Endothelial cell of umbilical vein (primary cell): ENCODE measurements around the gene TMEM164. TPM values are rescaled to one million over a fixed set of nuclear protein-coding genes. Genes with fewer than 3 reads are reported as not detected.
"Not testable (repeated sequence)": the region's sequence is repeated elsewhere in the genome, so short reads cannot be mapped to it uniquely, and the experiment has no call there.

Experiments used
- BruUV-seq: library from RNA; stranded (reverse); fragments of 400-500 nt; replicated peaks from 2 replicates; lab custom pipeline; 2021; lab: Mats Ljungman, UMichigan
- CTCF ChIA-PET: fragments of 300-600, 350-600 bp; sonication (Branson Sonifier 250); formaldehyde crosslinking; loops from one replicate; lab custom pipeline; 2021; ENCODE audit warnings: antibody characterized with exemption, inconsistent platforms; lab: Charles Lee
- POLR2A ChIA-PET: fragments of 300-600, 350-600 bp; sonication (Branson Sonifier 250); formaldehyde crosslinking; loops from one replicate; lab custom pipeline; 2021; ENCODE audit warnings: antibody characterized with exemption, inconsistent platforms; lab: Charles Lee
- DNase-seq: peaks from one replicate; pipeline ENCODE4 v3.0.0-alpha.2; 2011; ENCODE audit warnings: low read depth, low spot score
- FAIRE-seq: peaks from 2 replicates; lab custom pipeline; 2011; peaks lifted over from hg19 to GRCh38; lab: Jason Lieb, UNC
- H2AFZ ChIP-seq: 2 replicates; pipeline ENCODE4 v1.6.0; 2012; ENCODE audit warnings: low read depth, low read length, control low read depth, inconsistent platforms
- H3K27ac ChIP-seq: 2 replicates; pipeline ENCODE4 v1.5.1; 2011; ENCODE audit warnings: low read depth, mild to moderate bottlenecking, control low read depth, low read length, moderate library complexity; ENCODE audit not compliant: insufficient read depth
- H3K27me3 ChIP-seq, 2 experiments: 2 replicates each; pipeline versions ENCODE4 v1.6.0 to v1.6.1; 2011; ENCODE audit warnings: low read length in 2 of 2, mixed read lengths in 1 of 2; ENCODE audit not compliant: control insufficient read depth in 2 of 2, insufficient read depth in 2 of 2
- H3K36me3 ChIP-seq, 2 experiments: 2 replicates in 1 of 2; 3 replicates in 1 of 2; pipeline ENCODE4 v1.5.1; 2011; ENCODE audit warnings: low read length in 2 of 2, mild to moderate bottlenecking in 1 of 2, moderate library complexity in 1 of 2; ENCODE audit not compliant: control insufficient read depth in 2 of 2, insufficient read depth in 2 of 2; ENCODE audit errors: extremely low read depth in 1 of 2
- H3K4me1 ChIP-seq: 3 replicates; pipeline ENCODE4 v1.5.1; 2011; ENCODE audit warnings: mild to moderate bottlenecking, low read length; ENCODE audit not compliant: control insufficient read depth, insufficient read depth; ENCODE audit errors: extremely low read depth
- H3K4me2 ChIP-seq: 2 replicates; pipeline ENCODE4 v1.6.1; 2011; ENCODE audit warnings: low read length, control low read depth, mixed read lengths; ENCODE audit not compliant: insufficient read depth
- H3K4me3 ChIP-seq, 3 experiments: fragments of 200-600 bp in 1 of 3; sonication (generic), shearing (Covaris generic) in 1 of 3; replicated peaks in 1 of 3; 2 replicates each; pipeline ENCODE4 v1.5.1; 2011 to 2016; ENCODE audit warnings: control low read depth in 3 of 3, low read length in 3 of 3, mild to moderate bottlenecking in 2 of 3, inconsistent platforms in 1 of 3, low read depth in 1 of 3, moderate library complexity in 1 of 3; ENCODE audit not compliant: insufficient read depth in 1 of 3
- H3K79me2 ChIP-seq: 2 replicates; pipeline ENCODE4 v1.6.0; 2012; ENCODE audit warnings: low read length, inconsistent platforms; ENCODE audit not compliant: control insufficient read depth, insufficient read depth
- H3K9ac ChIP-seq: replicated peaks from 2 replicates; pipeline ENCODE3; 2011; ENCODE audit warnings: low read length, control low read depth; ENCODE audit not compliant: insufficient read depth; ENCODE audit errors: extremely low read depth
- H3K9me1 ChIP-seq: replicated peaks from 3 replicates; pipeline ENCODE4 v1.6.0; 2011; ENCODE audit warnings: mild to moderate bottlenecking, low read length; ENCODE audit not compliant: control insufficient read depth, insufficient read depth; ENCODE audit errors: extremely low read depth
- H3K9me3 ChIP-seq: replicated peaks from 2 replicates; pipeline ENCODE4 v1.5.1; 2012; ENCODE audit warnings: low read length, inconsistent platforms; ENCODE audit not compliant: control insufficient read depth, insufficient read depth
- H4K20me1 ChIP-seq: replicated peaks from 2 replicates; pipeline ENCODE3; 2011; ENCODE audit warnings: mild to moderate bottlenecking, low read length; ENCODE audit not compliant: control insufficient read depth, insufficient read depth; ENCODE audit errors: extremely low read depth
- EZH2 ChIP-seq: IDR thresholded peaks from 2 replicates; pipeline ENCODE4 v1.6.1; 2012; ENCODE audit warnings: borderline replicate concordance, low read depth, mild to moderate bottlenecking, moderate library complexity, low read length, inconsistent platforms; ENCODE audit not compliant: severe bottlenecking
- FOS ChIP-seq: IDR thresholded peaks from 2 replicates; pipeline ENCODE4 v1.6.1; 2011; ENCODE audit warnings: mild to moderate bottlenecking, low read length, moderate library complexity, borderline replicate concordance; ENCODE audit not compliant: insufficient read depth
- GATA2 ChIP-seq: IDR thresholded peaks from 2 replicates; pipeline ENCODE4 v1.7.0; 2011; ENCODE audit warnings: low read depth, mild to moderate bottlenecking, moderate library complexity, mixed read lengths, low read length; ENCODE audit not compliant: insufficient read length, insufficient read depth
- JUN ChIP-seq: IDR thresholded peaks from 2 replicates; pipeline ENCODE4 v1.6.1; 2011; ENCODE audit warnings: borderline replicate concordance, low read depth; ENCODE audit not compliant: insufficient read length, insufficient read depth
- MYC ChIP-seq: IDR thresholded peaks from one replicate; pipeline ENCODE4 v1.6.1; 2011; ENCODE audit warnings: mild to moderate bottlenecking, low read depth, low read length
- POLR2A ChIP-seq: IDR thresholded peaks from 2 replicates; pipeline ENCODE4 v1.6.1; 2012; ENCODE audit warnings: low read depth, mild to moderate bottlenecking, control low read depth, low read length
- POLR2AphosphoS5 ChIP-seq: IDR thresholded peaks from 2 replicates; pipeline ENCODE4 v1.6.1; 2012; ENCODE audit warnings: low read depth, mild to moderate bottlenecking, control low read depth, low read length, moderate library complexity; ENCODE audit not compliant: insufficient read depth
- dilution Hi-C: fragments of 300-500 bp; cut with MboI; formaldehyde crosslinking; loops from one replicate; pipeline ENCODE4 v1.15.0; 2019; ENCODE audit warnings: low sequenced_read_pairs; ENCODE audit not compliant: extremely low pct_ligation_motif_present
- intact Hi-C: fragments of 100-400 bp; cut with micrococcal nuclease; formaldehyde crosslinking; loops from one replicate; pipeline ENCODE4 v1.10.0; 2022
- polyA plus RNA-seq, 4 experiments: library from polyadenylated mRNA; depleted of rRNA in 3 of 4; stranded (reverse) in 3 of 4; unstranded in 1 of 4; fragments of >200 nt; gene quantifications; 2 replicates each; pipeline versions ENCODE4 v1.2.1 to v1.2.3, GENCODE V29; 2011 to 2012; ENCODE audit warnings: missing spikeins in 1 of 4
- total RNA-seq: library from RNA; stranded (reverse); gene quantifications from 2 replicates; pipeline ENCODE4 v1.2.3, GENCODE V29; 2021
- TF ChIP-seq, protein P1 (sequence below), 2 donors: IDR thresholded peaks; 1 replicate in 1 of 2; 2 replicates in 1 of 2; pipeline ENCODE4 v1.5.1; 2011; ENCODE audit warnings: low read length in 2 of 2, mild to moderate bottlenecking in 2 of 2, moderate library complexity in 2 of 2, control low read depth in 1 of 2, inconsistent platforms in 1 of 2, low read depth in 1 of 2; ENCODE audit not compliant: insufficient read depth in 1 of 2; ENCODE audit errors: extremely low read depth in 1 of 2
- TF ChIP-seq, protein P2 (sequence below): IDR thresholded peaks from 2 replicates; pipeline ENCODE4 v1.6.1; 2011; ENCODE audit not compliant: insufficient read depth, insufficient read length

TMEM164 gene
- total and polyA plus RNA-seq, 2 donors (not counting 3 experiments of a cell fraction or from before 2014, with no cell fraction given) = 12.8 to 22.2 TPM

DNA sequence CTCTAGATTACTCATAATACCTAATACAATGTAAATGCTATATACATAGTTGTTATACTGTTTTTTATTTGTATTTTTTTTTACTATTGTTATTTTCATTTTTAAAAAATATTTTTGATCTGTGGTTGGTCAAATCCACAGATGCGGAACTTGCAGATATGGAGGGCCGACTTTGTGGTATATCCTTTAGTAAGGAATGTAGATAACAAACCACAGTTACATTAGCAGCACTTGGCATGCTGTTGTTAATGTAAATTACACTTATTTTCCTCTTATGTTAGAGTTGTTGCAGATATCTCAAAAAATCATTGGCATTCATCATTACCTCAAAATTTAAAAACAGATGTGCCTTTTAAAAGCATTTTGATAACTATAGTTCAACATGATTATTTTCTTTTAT is 151.0 kb downstream of the TMEM164 start:
- Histone ChIP-seq H3K9me1 (no peaks in the 10 kb centered on the region), H3K4me3 (no peak overlapping the region), H3K4me1 (no peaks in the 10 kb centered on the region), H3K4me2 (no peak overlapping the region), H3K27ac (no peak overlapping the region), H2AFZ (no peak overlapping the region), H3K9me3 (no peaks in the 10 kb centered on the region), H3K9ac (no peak overlapping the region), H3K36me3 (no peaks in the 10 kb centered on the region), H4K20me1 (no peaks in the 10 kb centered on the region), H3K79me2 (no peaks in the 10 kb centered on the region), H3K27me3 (no peaks in the 10 kb centered on the region)
- DNase-seq (no peak), FAIRE-seq (no peak)
- intact Hi-C loops (no loop called here), dilution Hi-C loops (loop anchor here (10.0 kb wide), 1 partner anchor 261 kb away; no protein-coding TSS in a partner anchor)
- no peak for TF ChIP-seq JUN
- no peak for TF ChIP-seq POLR2A
- no peak for TF ChIP-seq MYC
- no peak for TF ChIP-seq EZH2
- no peak for TF ChIP-seq GATA2
- TF ChIP-seq, protein P1, sequence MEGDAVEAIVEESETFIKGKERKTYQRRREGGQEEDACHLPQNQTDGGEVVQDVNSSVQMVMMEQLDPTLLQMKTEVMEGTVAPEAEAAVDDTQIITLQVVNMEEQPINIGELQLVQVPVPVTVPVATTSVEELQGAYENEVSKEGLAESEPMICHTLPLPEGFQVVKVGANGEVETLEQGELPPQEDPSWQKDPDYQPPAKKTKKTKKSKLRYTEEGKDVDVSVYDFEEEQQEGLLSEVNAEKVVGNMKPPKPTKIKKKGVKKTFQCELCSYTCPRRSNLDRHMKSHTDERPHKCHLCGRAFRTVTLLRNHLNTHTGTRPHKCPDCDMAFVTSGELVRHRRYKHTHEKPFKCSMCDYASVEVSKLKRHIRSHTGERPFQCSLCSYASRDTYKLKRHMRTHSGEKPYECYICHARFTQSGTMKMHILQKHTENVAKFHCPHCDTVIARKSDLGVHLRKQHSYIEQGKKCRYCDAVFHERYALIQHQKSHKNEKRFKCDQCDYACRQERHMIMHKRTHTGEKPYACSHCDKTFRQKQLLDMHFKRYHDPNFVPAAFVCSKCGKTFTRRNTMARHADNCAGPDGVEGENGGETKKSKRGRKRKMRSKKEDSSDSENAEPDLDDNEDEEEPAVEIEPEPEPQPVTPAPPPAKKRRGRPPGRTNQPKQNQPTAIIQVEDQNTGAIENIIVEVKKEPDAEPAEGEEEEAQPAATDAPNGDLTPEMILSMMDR (IDR thresholded peaks at IDR 0.05; ENCODE audit: extremely low read depth in 1 of 2, insufficient read depth in 1 of 2, low read depth in 1 of 2, low read length in 2 of 2) = no peak
- TF ChIP-seq, protein P2, sequence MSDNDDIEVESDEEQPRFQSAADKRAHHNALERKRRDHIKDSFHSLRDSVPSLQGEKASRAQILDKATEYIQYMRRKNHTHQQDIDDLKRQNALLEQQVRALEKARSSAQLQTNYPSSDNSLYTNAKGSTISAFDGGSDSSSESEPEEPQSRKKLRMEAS = no peak
- no peak for TF ChIP-seq FOS
- TF ChIP-seq POLR2AphosphoS5 = no peak
- no TSS peak for BruUV-seq
- POLR2A ChIA-PET = no interaction called here
- CTCF ChIA-PET = interaction anchor here (10.2 kb wide), 1 partner anchor 257 kb away, joined by 286 read pairs; no protein-coding TSS in a partner anchor

DNA sequence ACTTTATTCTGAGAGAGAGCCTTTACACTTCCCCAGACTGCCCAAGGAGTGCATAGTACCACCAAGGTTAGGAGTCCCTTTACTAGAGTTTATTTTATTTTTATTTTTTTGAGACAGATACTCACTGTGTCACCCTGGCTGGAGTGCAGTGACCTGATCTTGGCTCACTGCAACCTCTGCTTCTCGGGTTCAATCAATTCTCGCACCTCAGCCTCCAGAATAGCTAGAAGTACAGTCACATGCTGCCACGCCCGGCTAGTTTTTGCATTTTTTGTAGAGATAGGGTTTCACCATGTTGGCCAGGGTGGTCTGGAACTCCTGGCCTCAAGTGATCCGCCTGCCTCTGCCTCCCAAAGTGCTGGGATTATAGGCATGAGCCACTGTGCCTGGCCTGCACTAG is 151.4 kb downstream of the TMEM164 start:
- intact Hi-C loops = not testable (repeated sequence)
- dilution Hi-C loops = loop anchor here (10.0 kb wide), 1 partner anchor 260 kb away; no protein-coding TSS in a partner anchor

More for the DNA sequence above, 151.4 kb downstream of the TMEM164 start:
- H3K9ac ChIP-seq, H4K20me1 ChIP-seq, H3K79me2 ChIP-seq, H3K9me3 ChIP-seq, H3K4me1 ChIP-seq, H3K4me3 ChIP-seq, FAIRE-seq, BruUV-seq, H3K36me3 ChIP-seq, H2AFZ ChIP-seq, H3K27ac ChIP-seq, H3K9me1 ChIP-seq, H3K27me3 ChIP-seq, DNase-seq, POLR2A ChIA-PET, H3K4me2 ChIP-seq: not testable (repeated sequence)
- CTCF ChIA-PET = interaction anchor here (10.2 kb wide), 1 partner anchor 256 kb away, joined by 286 read pairs; no protein-coding TSS in a partner anchor
